Stimulated activated CD4-positive, alpha-beta T cell treated with anti-CD3 and anti-CD28 coated beads, TNF-alpha, amount 100 ng/mL, for 24 hours (primary cell): ENCODE data around the gene RUNX1.

Experiments used
- DNase-seq, 3 experiments: peaks; one replicate each; pipeline ENCODE4 v3.0.0-alpha.2; 2020; ENCODE audit warnings: low read depth in 3 of 3

RUNX1 gene

DNA sequence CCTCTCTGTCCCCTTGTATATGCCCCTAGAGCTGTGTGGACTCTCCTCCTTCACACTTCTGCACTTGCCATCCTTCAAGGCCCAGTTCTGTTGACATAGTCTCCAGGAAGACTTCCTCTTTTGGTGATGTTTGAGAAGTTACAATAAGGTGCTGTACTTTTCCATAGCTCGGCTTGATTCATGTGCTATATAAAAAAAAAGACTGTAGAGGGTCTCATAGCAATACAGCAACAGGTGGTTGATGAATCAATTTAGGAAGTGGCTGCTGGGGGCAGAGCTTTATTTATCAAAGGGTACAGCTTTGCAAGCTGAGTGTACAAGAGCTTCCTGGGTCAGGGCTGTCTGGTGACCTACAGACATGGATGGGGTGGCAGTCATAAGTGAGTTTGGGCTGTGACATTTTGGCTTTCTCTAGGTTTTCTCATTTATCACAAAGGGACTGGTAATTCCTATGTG is 102.7 kb downstream of the RUNX1 start:
- no peak for DNase-seq

DNA sequence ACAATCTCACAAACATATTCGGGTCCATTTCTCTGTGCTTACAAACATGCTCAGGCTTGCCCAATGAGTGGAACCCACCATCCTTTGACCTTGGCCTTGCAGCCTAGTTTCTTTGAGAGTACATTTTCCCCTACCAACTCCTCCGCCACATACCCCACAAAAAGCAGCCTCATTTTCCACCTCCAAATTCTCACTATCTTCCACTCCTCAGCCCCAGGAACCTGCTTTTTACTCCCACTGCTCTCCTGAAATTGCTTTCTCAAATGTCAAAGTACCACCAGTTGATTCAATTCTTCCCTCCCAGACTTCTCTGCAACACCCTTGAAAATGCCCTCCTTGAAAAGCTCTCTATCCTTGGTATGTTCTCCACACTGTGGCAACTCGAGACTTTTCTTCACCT is 103.8 kb downstream of the RUNX1 start:
- no peak for DNase-seq

DNA sequence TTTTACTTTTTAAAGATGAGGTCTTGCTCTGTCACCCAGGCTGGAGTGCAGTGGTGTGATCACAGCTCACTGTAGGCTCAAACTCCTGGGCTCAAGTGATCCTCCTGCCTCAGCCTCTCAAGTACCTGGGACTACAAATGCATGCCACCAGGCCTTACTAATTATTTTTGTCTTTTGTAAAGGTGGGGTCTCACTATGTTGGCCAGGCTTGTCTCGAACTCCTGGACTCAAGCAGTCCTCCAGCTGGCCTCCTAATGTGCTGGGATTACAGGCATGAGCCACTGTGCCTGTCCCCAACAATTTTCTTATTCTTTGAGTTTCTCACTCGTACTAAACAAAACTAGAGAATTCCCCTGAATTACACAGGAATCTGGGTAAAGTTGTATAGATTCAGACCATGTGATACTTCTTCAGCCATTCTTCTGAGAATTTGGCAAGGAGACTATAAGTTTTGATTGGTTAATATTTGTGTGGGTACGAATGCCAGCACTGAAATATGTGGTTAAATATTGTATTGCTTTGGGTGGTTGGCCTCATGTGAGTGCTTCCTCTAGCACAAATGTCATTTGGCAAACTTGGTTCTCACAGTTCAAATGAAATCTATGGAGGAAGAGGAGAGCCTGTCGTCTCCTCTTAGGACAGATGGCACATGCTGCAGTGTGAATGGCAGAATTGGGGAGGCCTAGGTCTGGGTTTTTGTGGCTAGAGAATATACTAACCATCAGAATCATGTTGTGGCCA is 104.9 kb downstream of the RUNX1 start:
- no peak for DNase-seq

DNA sequence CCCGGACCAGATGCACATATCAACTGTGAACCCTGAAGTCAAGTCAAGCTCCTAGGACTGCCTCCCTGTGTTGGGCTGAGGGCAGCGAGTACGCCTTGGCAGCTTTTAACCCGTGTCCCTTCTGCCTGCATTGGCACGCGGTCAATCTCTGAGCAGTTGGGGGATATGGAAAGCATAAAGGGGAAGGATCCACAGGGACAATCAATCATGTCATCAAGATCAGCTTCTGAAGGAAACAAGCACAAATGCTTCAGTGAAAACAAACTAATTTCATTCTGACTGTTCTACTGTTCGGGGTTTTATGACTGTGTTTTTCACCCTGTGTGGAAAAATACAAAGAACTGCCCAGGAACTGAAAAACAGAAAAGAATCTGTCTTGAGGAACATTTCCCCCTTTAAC is 106.2 kb downstream of the RUNX1 start:
- DNase-seq, result no peak

DNA sequence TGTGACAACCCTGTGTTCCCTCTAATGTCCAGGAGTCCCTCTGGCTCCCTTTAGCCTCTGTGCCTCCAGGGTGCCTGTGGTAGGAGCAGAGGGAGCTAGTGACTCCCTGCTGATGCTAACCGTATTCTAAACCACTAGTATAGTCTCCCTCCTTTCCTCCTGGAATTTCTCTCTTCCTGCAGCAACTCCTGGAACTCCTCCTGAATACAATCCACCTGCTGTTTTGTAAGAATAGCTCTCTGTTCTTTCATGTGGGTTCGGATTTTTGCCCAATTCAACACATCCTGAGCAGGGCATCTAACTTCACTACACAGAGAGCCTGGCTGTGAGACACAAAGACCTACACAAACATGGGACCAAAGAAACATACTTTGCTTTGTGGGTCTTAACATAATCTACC is 107.9 kb downstream of the RUNX1 start:
- DNase-seq, result no peak

DNA sequence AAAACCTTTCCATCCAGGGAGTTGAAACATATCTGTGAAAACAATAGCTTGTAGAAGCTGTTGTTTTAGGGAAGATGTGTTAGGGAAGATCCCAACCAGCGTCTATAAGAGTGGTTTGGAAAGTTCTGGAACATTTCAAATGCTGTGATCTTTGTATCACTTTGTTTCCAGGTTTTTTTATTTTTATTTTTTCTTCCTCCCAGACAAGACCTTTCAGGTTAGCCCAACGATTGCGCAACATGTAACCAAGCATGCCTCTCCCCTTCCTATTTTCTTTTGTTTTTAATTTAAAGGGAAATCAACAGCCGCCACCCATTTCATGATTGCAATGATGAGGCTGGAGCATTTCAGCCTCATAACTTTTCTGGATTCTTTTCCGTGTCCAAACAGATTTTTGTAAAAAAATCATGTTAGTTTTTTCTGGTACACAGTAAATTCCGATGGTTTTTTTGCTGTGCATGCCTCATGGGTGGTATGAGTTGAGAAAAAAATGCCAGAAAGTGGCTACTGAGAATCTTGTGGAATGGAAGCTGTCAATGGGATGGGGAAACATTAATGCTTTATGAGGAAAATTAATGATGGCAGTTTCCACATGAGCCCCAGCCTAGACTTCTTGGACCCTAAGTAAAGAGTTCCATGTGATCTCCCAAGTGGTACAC is 109.3 kb downstream of the RUNX1 start:
- DNase-seq, result no peak

DNA sequence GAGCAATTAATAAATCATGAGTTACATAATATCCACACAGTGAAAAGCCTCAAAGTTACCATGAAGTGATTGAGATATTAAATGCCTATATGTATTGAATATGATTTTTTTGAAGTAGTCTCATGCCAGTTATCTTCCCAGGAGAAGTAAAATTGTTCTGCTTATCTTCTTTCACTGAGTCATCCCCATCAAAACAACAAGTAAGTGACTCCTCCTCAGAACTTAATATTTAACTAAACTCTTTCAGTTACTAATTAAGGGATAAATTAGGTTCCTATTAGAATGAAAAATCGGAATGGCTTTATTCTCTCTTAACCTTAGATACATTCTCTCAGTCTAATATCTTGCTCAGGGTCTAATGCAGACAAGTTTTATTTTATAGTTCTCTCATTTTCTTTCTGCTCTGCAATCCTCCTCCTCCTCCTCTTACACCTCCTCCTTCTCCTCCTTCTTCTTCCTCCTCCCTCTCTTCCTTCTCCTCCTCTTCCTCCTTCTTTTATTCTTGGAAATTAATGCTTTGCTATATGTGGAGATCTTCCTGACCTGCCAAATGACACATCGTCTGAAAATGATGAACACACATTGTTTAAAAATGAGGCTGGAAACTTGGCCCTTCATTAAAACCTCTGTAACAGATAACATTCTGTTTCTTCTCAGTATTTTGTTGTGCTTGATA is 110.9 kb downstream of the RUNX1 start:
- no peak for DNase-seq

DNA sequence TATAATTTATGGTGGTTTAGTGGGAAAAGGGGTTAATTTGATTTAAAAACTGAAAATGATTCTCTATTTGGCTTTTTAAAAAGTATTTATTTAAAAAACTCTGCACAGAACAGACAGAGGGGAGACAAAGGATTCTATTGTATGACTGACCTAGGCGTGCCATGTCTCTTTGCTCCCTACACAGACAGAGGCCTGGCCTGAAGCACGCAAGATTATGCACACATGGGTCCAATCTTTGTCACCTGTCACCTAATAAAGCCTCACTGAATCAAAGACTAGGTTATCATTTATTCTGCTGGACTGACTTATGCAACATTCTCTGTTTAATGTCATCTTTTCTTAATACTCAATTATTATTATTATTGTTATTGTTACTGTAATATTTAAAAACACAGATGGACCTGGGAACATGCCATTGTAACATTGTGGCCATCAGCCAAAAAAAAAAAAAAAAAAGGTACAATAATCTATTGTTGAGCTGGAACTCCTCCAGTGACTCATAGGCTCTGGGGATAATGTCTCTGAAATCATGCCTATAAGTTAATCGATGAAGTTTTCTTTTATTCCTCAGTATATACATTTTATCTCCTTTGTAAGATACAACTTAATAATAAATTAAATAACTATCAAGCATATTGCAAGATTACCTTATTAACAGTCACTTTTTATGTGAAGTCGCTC is 112.1 kb downstream of the RUNX1 start:
- no peak for DNase-seq

DNA sequence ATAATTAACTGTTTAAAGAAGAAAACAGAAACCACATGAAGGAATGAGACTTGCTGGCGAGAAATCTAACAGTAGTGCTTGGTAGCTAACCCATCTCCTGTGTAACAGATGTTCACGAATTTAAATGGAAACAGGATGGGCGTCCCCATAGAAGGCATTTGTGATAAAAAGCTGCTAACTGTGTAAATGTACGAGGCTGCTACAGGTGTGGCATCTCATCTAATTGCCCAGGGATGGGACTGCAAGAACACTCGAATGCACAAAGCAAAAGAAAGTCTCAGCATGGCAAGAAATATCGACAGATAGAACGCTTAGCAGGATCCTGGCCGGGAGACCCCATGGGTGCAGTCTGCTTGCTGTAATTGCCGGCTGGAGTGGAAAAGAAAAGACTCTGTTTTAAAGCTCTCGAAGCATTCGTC is 112.7 kb downstream of the RUNX1 start:
- DNase-seq, result no peak

DNA sequence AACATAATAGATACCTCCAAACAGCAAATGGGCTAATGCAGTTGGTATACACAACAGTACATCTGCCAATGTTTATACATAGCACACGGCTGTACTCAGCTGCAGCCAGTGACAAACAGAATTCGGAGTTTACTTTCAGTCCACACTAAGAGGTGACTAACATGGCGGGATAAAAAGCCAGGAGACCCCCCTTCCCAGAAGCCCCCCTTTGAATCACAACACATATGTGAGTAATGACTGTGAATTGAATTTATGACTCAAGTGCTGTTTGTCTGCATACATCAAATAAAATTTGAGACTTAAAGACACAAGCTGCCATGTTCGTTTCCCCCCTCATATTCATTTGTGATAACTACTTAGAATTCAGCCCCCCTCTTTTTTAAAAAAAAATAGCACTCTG is 113.2 kb downstream of the RUNX1 start:
- DNase-seq, result no peak

DNA sequence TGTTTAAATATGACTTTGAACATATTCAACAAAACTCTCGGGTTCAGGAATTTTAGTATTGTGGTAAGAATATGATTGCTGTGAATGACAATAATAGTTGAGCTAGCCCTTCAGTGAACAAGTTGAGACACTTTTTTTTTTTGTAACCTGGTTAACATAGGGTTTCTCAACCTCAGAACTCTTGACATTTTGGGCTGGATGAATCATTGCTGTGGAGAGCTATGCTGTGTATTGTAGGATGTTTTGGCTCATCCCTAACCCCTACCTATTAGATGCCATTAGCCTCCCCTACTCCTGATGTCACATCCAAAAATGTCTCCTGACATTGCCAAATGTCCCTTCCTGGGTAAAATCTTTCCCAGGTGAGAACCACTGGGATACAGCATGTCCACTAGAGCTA is 113.7 kb downstream of the RUNX1 start:
- DNase-seq, result no peak

DNA sequence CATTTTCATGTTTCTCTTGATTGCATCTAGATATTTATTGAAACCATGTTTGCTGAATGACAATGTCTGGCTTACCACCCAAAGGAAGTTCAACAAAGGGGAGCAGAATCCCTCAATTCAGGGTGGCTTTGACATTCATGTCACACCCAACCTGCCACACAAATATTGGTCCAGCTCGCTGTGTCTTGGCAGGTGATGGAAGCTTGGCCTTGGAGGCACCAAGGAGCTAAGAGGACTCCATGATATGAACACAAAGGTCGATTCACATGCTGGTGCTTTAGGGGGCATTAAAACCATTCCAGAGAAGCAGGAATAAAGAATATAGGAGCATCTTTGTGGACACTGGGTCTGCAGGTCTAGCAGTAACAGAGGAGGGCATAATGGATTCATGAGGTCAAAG is 114.8 kb downstream of the RUNX1 start:
- DNase-seq, result no peak

DNA sequence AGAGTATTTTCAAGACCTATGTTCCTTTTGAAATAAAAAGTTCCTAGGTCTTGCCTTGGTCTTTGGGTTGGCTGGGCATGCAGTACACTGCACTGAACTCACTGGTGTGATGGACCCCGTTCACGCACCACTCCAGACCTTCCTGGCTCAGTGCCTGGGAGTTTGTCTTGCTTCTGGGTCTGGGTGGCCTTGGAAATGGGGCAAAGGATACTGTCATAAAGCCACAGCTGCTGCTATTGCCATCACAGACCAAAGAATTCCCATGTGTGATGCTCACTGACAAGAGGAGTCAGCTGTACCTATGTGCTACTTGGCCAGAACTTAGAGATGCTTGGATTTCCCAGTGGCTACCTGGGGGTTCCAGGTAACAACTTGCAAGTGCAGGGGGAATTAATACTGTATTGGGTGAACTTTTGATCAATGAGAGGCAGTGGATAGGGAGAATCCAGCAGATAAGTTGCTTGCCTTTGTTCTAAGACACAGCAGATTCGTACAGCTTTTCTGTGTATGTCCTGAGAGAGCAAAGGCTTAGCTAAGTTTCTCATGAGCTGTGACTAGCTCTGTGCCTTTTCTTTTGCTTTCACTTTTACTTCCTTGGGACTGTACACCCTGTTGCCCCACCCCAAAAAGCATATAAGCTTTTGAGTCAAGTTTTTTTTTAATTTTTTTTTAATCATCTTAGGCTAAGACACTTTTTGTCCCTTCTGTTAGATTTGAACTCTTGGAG is 115.3 kb downstream of the RUNX1 start:
- no peak for DNase-seq

DNA sequence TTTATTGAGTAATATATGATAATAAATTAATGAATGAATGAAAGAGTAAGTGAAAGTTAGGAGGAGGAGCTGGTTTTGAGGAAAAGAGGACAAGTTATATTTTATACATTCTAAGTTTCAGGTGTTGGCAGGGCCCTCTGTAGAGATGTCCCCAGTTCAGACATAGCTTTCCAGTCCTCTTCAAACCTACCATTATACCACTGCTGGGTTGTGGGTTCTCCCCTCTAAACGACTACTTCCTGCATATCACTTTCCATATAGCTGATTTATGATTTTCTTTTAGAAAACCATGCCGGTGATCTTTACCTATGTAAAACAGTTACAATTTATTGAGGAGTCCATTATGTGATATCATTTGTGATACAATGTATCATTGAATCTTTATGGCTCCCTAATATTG is 116.9 kb downstream of the RUNX1 start:
- DNase-seq, result no peak

DNA sequence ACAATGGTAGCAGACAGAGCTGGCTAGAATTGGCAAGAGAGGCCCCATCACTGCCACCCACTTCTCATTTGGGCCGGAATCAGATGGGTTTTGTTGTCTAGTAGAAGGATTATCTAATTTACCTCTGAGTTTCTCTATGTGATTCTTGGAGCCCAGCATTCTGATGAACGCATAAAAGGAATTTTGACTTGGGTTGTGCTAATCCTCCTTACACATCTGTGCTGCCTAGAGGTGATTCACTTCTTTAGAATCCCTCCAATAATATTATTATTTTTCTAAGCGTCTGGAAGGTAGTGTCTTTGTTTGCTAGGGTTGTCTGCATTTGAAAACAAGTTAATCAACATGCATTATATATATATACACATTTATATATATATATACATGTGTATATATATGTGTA is 118.1 kb downstream of the RUNX1 start:
- DNase-seq, result no peak

DNA sequence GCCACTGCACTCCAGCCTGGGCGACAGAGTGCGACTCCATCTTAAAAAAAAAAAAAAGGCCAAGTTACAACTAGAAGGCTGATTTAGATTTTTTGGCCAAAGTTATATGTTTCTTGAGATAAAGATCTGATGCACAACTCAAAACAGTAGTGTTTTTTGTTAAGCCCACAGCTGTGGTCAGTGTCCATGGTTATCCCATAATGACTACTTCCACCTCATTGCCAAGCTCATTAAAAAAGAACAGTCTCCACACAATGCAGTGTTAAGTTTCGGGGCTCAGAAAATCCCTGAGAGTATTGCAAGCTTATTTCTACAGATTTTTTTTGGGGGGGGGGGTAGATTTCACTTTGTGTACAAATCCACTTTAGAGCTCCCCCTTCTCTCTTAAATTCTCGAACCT is 120.5 kb downstream of the RUNX1 start:
- DNase-seq, result no peak

DNA sequence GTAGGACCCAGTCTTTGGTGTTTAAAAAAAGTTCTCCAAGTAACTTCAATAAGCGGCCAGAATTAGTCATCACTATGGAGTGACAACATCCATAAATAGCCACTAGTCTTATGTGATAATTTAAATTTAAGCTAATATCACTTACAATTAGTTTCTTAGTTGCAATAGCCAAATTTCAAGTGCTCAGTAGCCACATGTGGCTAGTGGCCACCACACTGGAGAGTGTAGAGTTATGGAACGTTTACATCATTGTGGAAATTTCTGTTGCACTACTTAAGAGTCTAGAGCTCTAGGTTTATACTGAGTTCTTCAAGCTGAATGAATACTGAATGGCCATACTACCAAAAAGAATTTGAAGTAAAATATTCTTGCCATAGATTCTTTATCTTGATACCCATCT is 121.1 kb downstream of the RUNX1 start:
- no peak for DNase-seq

DNA sequence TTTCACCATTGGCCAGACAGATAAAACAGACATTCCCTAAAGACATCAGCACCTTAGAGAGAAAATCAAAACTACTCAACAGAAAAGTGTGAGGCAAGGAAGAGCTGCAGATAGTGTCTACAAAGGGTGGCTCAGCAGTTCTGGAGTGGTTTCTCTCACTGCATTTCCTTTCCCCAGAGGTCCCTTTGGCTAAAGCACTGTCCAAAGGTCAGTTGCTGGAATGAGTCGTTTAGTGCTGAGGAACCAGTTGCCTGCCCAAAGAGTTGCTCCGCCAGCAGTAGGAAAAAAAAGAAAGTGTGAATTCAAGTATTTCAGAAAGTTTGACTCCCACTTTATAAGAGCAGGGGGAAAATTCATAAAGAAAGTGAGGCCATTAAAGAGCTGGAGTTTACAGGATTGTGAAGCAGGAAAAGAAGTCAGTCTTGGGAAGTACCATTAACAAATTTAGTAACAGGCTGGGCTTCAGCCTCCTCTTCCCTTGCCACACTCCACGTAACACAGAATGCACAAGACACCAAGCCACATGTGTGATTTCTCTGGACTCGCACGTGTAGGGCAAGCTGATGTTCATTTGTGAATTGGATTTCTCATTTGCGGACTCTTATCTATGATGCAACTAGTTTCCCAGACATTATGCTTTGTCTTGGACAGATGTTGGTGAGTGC is 122.2 kb downstream of the RUNX1 start:
- DNase-seq, result no peak

DNA sequence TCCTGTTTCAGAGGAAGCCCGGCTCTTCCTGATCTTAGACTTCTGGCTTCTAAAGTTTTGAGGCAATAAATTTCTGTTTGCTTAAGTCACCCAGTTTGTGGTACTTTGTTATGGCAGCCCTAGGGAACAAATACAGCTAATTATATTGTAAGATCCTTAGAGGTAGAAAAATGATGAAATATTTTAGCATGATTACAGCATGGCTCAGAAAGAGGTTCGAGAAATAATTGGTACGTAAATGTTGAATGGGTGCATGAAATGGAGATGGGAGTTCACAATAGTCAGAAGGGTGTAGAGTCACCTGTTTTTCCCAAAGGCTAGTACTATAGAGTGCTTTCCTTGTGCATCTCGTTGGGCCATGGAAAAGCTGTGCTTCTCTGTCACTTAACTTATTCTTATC is 123.5 kb downstream of the RUNX1 start:
- DNase-seq, result no peak

DNA sequence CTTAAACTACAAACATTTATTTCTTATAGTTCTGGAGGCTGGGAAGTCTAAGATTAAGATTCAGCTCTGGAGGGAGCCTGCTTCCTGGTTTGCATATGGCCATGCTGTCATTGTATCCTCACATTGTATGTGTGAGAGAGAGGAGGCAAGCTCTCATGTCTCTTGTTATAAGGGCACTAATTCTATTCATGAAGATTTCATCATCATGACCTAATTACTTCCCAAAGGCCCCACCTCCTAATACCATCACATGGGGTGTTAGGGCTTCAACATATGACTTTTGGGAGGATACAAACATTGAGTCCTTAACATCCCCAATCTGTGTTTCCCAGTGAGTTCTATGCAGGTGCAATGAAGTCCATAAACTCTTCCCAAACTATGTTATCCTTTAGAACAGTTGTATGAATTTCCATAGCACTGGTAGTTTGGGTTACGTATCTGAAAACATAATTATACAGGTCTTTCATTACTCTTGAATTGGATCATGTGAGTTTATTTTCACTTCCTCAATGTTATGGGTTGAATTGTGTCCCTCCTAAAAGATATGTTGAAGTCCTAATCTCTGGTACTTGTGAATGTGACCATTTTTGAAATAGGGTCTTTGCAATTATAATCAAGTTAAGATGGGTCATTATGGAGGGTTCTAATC is 124.2 kb downstream of the RUNX1 start:
- DNase-seq, result no peak

DNA sequence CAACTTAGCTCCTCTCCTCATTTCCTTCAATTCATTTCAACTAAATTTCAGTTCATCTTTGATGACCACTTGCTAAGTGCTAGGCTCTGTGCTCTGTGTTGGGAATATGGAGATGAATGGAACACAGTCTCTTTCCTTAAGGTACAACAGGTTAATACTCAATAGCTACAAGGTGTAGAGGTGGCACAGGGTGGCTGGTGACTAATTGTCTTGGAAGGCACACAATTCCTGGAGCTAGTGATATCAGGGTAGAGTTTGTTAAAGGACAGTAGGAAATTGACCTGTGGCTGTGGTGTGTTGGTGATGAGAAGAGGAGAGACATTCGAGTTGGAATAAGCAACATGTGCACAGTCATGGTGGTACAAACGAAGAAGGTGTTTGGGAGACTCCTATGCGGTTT is 124.9 kb downstream of the RUNX1 start:
- DNase-seq, result no peak
